Stimulated activated naive CD4-positive, alpha-beta T cell (primary cell): ENCODE results near the gene NALF2.
A peak's percentile ranks its signal among the peaks of the same experiment; 100 is the strongest.

Source experiments
- DNase-seq, 6 experiments: peaks; one replicate each; lab custom pipeline; 2025; lab: John Stamatoyannopoulos, UW

Gene NALF2

GRCh38 chrX:69503782-69504625, at the start of gene NALF2:
Gene NALF2 (plus strand): TSS chrX:69504326. CDS start chrX:69505283, 957 bp downstream.
- DNase-seq: peak in 2 of 6 experiments; percentile 12 to 18

DNA sequence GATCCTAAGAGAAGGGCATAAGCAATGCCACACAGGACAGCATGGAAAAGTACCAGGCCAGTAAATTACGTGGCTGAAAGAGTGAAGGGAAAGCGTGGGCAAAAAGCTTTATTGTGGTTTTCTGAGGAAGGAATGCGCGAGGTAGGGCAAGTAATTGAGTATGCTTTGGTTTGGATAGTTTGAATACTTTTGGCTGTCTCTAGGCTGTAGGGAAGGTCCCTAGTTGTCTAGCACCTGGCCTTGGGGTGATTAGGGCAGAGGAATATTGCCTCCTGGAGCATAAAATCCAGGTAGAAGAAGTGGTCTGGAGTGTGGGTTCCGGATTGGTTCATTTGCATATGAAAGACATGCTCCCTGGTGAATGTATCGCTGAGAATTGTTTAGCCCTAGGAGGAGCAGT, 46.4 kb upstream of the NALF2 start:
- no peak for DNase-seq

- no peak for DNase-seq
These were observed 37.6 kb upstream of the NALF2 start for GRCh38 chrX:69466546-69466945.

GRCh38 chrX:69469975-69470374, 34.2 kb upstream of the NALF2 start:
- no peak for DNase-seq

DNA sequence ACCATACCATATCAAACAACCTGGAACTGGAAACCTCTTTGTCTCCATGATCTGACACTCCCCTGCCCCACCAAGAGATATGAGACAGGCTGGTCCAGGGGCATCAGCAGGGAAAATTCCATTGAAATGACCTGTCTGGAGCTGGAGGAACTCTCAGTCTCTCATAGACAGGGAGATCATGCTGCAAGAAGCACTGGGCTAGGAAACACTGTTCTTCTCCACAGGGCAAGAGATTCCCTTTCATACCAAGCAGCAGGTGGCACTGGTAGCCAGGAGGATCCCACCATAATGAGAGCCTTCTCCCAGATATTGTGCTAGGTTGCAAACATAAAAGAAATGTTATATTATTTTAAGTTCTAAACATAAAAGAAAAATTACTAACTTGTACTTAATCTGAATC, 14.5 kb upstream of the NALF2 start:
- no peak for DNase-seq

DNA sequence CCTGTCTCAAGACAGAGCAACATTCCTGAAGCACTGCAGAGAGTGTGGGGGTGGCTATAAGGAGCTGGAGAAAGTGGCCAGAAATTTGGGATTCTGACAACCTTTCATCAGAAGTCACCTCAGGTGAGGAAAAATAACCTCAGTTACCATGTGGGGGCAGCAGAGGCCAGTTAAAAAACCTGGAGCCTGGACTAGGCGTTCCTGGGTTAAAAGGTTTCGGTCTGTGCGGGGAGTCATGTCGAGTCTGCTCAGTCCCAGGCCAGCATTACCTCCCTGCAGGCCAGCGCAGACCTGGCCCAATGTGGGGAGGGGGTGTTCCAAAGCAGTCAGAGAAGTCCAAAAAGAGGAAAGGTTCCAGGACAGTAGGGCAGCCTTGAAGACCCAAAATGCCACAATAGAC, 10.9 kb upstream of the NALF2 start:
- peak in 4 of 6 experiments; percentile 0 to 12 (median 2) for DNase-seq

DNA sequence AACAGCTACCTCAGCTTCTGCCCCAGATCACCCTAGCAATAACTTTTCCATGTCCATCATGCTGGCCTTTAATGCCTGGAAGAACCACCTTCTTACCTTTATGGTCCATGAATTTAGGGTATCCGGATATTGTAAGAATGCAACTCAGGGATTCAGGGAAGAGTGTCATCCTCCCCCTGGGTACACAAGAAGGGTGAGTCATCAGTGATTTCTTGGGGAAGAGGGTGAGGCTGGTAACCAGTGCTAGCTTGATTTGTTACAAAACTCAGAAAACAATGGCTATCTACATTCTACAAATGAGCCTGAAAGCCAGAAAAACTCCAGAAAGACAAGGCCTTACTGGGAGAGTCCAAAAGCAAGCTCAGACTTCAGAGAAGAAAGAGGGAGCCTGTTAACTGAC, 10.4 kb upstream of the NALF2 start:
- no peak for DNase-seq

DNA sequence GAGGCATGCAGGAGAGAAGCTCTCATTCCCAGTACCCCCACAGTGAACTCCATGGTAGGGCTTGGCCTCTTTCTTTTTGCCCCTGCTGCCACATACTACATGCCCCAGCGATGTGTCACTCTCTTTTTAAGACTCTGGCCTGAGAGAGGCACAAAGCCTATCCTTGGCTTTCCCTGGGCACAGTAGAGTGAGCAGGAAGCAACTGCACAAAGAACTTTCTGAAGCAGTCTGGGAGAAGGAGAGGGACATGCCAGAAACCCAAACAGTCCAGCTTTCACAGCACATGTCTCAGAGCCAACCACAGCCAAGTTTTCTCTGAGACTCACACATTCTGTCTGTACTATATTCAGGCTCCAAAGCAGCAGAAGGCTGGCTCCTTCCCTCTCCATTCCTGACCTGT, 7.9 kb upstream of the NALF2 start:
- DNase-seq: no peak

GRCh38 chrX:69501429-69501828, 2.7 kb upstream of the NALF2 start:
- DNase-seq: no peak

GRCh38 chrX:69503228-69503781, 821 bp upstream of the NALF2 start:
- no peak for DNase-seq

GRCh38 chrX:69504626-69505612, 793 bp downstream of the NALF2 start:
- no peak for DNase-seq

DNA sequence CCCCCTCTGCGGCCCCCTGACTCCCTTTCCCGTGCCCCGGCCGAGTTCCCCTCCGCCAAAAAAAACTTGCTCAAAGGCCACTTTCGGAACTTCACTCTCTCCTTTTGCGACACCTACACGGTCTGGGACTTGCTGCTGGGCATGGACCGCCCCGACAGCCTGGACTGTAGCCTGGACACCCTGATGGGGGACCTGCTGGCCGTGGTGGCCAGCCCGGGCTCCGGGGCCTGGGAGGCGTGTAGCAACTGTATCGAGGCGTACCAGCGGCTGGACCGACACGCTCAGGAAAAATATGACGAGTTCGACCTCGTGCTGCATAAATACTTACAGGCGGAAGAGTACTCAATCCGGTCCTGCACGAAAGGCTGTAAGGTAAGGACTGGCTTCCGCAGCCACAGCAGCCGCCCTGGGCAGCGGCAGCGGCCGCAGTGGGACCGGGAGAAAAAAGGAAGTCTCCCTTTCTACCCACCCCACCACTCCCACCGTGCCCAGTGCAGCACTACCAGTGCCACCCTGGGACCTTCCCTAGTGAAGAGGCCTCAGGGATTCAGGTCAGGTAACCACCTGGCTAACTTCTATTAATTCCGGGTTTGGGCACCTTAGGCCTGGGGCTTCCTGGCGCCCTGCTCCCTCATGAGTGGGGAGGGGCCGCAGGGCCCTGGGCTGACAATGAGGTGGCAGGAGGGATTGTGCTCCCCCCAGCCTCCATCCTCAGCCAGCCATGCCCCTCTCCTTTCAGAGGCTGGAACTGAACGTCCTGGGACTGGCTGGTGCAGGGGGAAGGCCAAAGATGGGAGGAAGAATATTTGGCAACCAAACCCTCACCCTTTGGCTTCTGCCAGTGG, 1.9 kb downstream of the NALF2 start:
- no peak for DNase-seq

- no peak for DNase-seq
These were observed 2.7 kb downstream of the NALF2 start for GRCh38 chrX:69506617-69507499.

- DNase-seq: no peak
These were observed 3.3 kb downstream of the NALF2 start for GRCh38 chrX:69507500-69507789.

GRCh38 chrX:69508610-69509009, 4.5 kb downstream of the NALF2 start:
- DNase-seq: no peak

- DNase-seq: no peak
These were observed 6.1 kb downstream of the NALF2 start for GRCh38 chrX:69510137-69510715.

DNA sequence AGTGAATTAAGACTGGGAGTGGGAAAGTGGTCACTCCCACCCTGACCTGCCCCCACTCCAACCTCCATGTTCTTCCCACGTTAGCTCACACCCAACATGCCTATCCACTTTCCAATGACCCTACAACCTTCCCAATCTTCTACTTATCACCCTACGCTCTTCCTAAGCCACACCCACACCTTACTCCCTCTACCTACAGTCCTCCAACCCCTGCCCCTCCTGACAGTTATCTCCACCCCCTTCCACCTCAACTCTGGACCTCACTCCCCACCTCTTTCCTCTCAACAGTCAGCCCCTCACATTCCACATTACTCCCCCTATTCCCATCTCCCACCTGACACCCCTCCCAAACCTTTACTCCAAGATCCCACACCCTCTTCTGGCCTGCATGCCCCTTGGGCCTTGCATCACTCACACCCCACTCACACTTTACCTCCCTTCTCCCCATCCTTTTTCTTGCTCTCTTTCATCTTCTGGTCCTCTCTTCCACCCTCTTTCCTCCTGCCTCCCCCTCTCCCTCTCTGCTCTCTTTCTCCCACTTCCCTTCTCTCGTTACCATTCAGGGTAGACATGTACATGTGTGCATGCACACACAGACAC, 6.9 kb downstream of the NALF2 start:
- no peak for DNase-seq

- no peak for DNase-seq
These were observed 17.9 kb downstream of the NALF2 start for GRCh38 chrX:69522052-69522451.

DNA sequence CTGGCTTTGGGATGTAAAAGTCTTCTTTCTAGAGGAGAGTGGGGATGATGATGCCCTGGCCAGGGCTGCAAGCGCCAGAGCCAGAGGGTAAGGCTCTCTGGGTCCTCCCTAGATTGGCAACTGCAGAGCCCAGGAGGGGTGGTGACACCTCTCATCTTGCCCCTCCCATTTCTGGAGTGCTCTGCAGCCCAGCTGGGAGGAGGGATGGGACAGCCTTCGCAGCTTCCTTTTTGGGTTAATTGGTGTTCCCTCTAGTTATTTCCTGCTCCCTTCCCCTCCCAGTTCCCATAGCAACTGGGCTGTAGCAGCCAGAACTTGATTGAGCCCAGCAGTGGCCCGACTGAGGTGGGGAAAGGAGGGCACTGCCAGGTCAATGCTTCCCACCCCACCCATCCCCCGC, 19.2 kb downstream of the NALF2 start:
- no peak for DNase-seq

GRCh38 chrX:69524781-69525363, 20.7 kb downstream of the NALF2 start:
- DNase-seq: no peak
